T-cell (primary cell): Measurements from ENCODE around the gene VNN1. TPM values are rescaled to one million over a fixed set of nuclear protein-coding genes. Genes with fewer than 3 reads are reported as not detected.
"Not testable (repeated sequence)": the region's sequence is repeated elsewhere in the genome, so short reads cannot be mapped to it uniquely, and the experiment has no call there.

Experiments
- ATAC-seq, 4 experiments: fragments of 200-7000 bp in 3 of 4; fragments of 150-1000 bp in 1 of 4; cut with Tn5 transposase; replicated peaks in 1 of 4; 1 replicate in 3 of 4; 2 replicates in 1 of 4; pipeline ENCODE4 v1.10.0; 2021; ENCODE audit warnings: moderate library complexity in 3 of 4, mild to moderate bottlenecking in 2 of 4, moderate number of reproducible peaks in 1 of 4
- CTCF ChIA-PET, 2 donors: fragments of 300-600 bp; sonication (Branson Sonifier 250); formaldehyde crosslinking; loops; one replicate each; lab custom pipeline; 2022; ENCODE audit warnings: antibody characterized with exemption in 2 of 2; lab: Charles Lee
- POLR2A ChIA-PET, 2 donors: fragments of 300-600 bp; sonication (Branson Sonifier 250); formaldehyde crosslinking; loops; one replicate each; lab custom pipeline; 2022; ENCODE audit warnings: antibody characterized with exemption in 2 of 2; lab: Charles Lee
- DNase-seq, 35 experiments: peaks; one replicate each; pipeline versions ENCODE4 v3.0.0 to v3.0.0-alpha.2; 2013 to 2023
- H3K27ac ChIP-seq: one replicate; pipeline ENCODE4 v1.5.1; 2013; ENCODE audit warnings: low read length
- H3K27me3 ChIP-seq, 2 experiments: replicated peaks in 1 of 2; 1 replicate in 1 of 2; 2 replicates in 1 of 2; pipeline versions ENCODE4 v1.6.1 to v1.7.0; 2013; ENCODE audit warnings: low read length in 1 of 2, mixed read lengths in 1 of 2; ENCODE audit not compliant: control insufficient read depth in 2 of 2, insufficient read depth in 2 of 2; ENCODE audit errors: extremely low read depth in 1 of 2
- H3K36me3 ChIP-seq, 2 donors: 1 replicate in 1 of 2; 2 replicates in 1 of 2; pipeline versions ENCODE4 v1.6.1 to v1.7.0; 2013; ENCODE audit warnings: low read length in 1 of 2; ENCODE audit not compliant: control insufficient read depth in 2 of 2, insufficient read depth in 1 of 2; ENCODE audit errors: extremely low read depth in 1 of 2
- H3K4me1 ChIP-seq, 2 experiments: 1 replicate in 1 of 2; 2 replicates in 1 of 2; pipeline versions ENCODE4 v1.6.1 to v1.7.0; 2013; ENCODE audit warnings: low read length in 2 of 2, mixed read lengths in 1 of 2; ENCODE audit not compliant: insufficient read depth in 2 of 2, control insufficient read depth in 1 of 2; ENCODE audit errors: extremely low read depth in 1 of 2
- H3K4me3 ChIP-seq, 2 donors: 1 replicate in 1 of 2; 2 replicates in 1 of 2; pipeline versions ENCODE4 v1.5.1 to v1.7.0; 2013; ENCODE audit warnings: mild to moderate bottlenecking in 2 of 2, low read length in 1 of 2, moderate library complexity in 1 of 2; ENCODE audit not compliant: control insufficient read depth in 1 of 2; ENCODE audit errors: extremely low read depth in 1 of 2
- H3K9me3 ChIP-seq: 2 replicates; pipeline ENCODE4 v1.7.0; 2013
- H3K27ac Mint-ChIP-seq, 2 donors: one replicate each; pipeline ENCODE4 v1.8.0; 2020 to 2021; ENCODE audit warnings: mild to moderate bottlenecking in 2 of 2, mixed read lengths in 2 of 2
- H3K27me3 Mint-ChIP-seq, 2 donors: one replicate each; pipeline ENCODE4 v1.8.0; 2021 to 2022; ENCODE audit warnings: mixed read lengths in 2 of 2
- H3K36me3 Mint-ChIP-seq: one replicate; pipeline ENCODE4 v1.8.0; 2021; ENCODE audit warnings: mixed read lengths
- H3K4me1 Mint-ChIP-seq, 3 donors: one replicate each; pipeline ENCODE4 v1.8.0; 2020 to 2022; ENCODE audit warnings: mixed read lengths in 3 of 3, mild to moderate bottlenecking in 1 of 3
- H3K4me3 Mint-ChIP-seq, 3 donors: one replicate each; pipeline ENCODE4 v1.8.0; 2020 to 2022; ENCODE audit warnings: mild to moderate bottlenecking in 3 of 3, mixed read lengths in 3 of 3, moderate library complexity in 3 of 3
- H3K9me3 Mint-ChIP-seq, 3 donors: one replicate each; pipeline ENCODE4 v1.8.0; 2020 to 2022; ENCODE audit warnings: mixed read lengths in 3 of 3
- WGBS: methylation state at CpG from one replicate; pipeline ENCODE4 v1.1.5; 2013; ENCODE audit warnings: missing lambda C conversion rate; ENCODE audit not compliant: insufficient coverage; 5-methylcytosine and 5-hydroxymethylcytosine counted together
- total RNA-seq, 35 experiments: library from RNA in 6 of 35; stranded (reverse) in 6 of 35; fragments of 120-200 nt in 1 of 35; gene quantifications; one replicate each; pipeline versions ENCODE4 v1.2.1 to v1.2.4 and lab custom pipeline; 2013 to 2026

The VNN1 gene
- total RNA-seq, 5 donors from 2014 or later (not counting 1 experiment from before 2014, with no cell fraction given), result not detected

GRCh38 chr6:132648356-132648755 lies 65.5 kb downstream of the VNN1 start:
- H3K4me3 ChIP-seq, result no peak overlapping the region
- H3K4me1 ChIP-seq, result no peaks in the 10 kb centered on the region
- ATAC-seq, result peak in 3 of 4 experiments; percentile 55 to 80 (median 75)
- no peaks in the 10 kb centered on the region for H3K9me3 Mint-ChIP-seq
- peak in 4 of 35 experiments; percentile 6 to 27 (median 10) for DNase-seq
- no peaks in the 10 kb centered on the region for H3K36me3 Mint-ChIP-seq
- H3K4me3 Mint-ChIP-seq, result no peak overlapping the region
- no peaks in the 10 kb centered on the region for H3K27me3 ChIP-seq
- WGBS, result no CpG with 5 or more reads among the region's 2 CpGs
- ChIA-PET POLR2A (no interaction called here), CTCF (interaction anchor here in 1 of 2 donors (0.6 to 0.7 kb wide), 2 partner anchors 195 to 1263 kb away, joined by 3 read pairs; no protein-coding TSS in a partner anchor)
- peak overlapping the region in 1 of 2 donors; percentile 42 for H3K27ac Mint-ChIP-seq
- no peaks in the 10 kb centered on the region for H3K9me3 ChIP-seq
- H3K27ac ChIP-seq, result no peak overlapping the region
- H3K36me3 ChIP-seq, result no peaks in the 10 kb centered on the region
- peaks cover 0 to 5% of the 10 kb centered on the region in 2 donors for H3K27me3 Mint-ChIP-seq
- H3K4me1 Mint-ChIP-seq, result peaks cover 0 to 6% (median 4%) of the 10 kb centered on the region in 3 donors

DNA sequence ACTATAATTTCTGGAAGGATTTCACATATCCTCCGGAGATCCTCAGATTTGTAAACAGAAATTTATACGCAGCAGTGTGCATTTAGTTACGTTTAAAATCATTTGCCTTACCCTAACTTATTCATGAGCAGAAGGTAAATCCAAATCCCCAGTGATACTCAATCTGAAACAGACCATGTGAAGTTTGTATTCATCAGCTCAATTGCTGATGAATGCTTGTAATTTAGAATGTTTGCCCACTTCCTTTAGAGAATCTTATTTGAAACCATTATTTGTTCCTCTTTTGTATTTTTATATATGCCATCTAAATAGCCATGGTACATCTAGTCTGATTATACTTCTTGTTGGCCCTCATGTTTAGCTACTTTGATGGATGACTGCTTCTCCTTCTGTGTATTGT lies 70.3 kb downstream of the VNN1 start:
- Mint-ChIP-seq H3K9me3 (no peaks in the 10 kb centered on the region), H3K36me3 (no peaks in the 10 kb centered on the region), H3K4me1 (peaks cover 0 to 5% (median 4%) of the 10 kb centered on the region in 3 donors), H3K27ac (no peak overlapping the region), H3K4me3 (no peak overlapping the region), H3K27me3 (peaks cover 9% of the 10 kb centered on the region in 2 donors)
- DNase-seq (no peak), ATAC-seq (no peak)
- CTCF ChIA-PET, result no interaction called here
- Histone ChIP-seq H3K9me3 (no peaks in the 10 kb centered on the region), H3K36me3 (no peaks in the 10 kb centered on the region), H3K4me1 (no peaks in the 10 kb centered on the region), H3K4me3 (no peak overlapping the region), H3K27ac (no peak overlapping the region), H3K27me3 (no peaks in the 10 kb centered on the region)
- 83% methylated on average over 1 of the region's 3 CpGs for WGBS
- POLR2A ChIA-PET, result no interaction called here

GRCh38 chr6:132637135-132637534 lies 76.7 kb downstream of the VNN1 start:
- H3K4me1 ChIP-seq, H3K36me3 Mint-ChIP-seq, H3K4me3 Mint-ChIP-seq, H3K27me3 ChIP-seq, H3K36me3 ChIP-seq, DNase-seq, H3K27ac Mint-ChIP-seq, POLR2A ChIA-PET, H3K27ac ChIP-seq, H3K4me3 ChIP-seq, H3K4me1 Mint-ChIP-seq, ATAC-seq, H3K9me3 Mint-ChIP-seq, H3K9me3 ChIP-seq: not testable (repeated sequence)
- H3K27me3 Mint-ChIP-seq, result peaks cover 40 to 53% of the 10 kb centered on the region in 2 donors
- no CpG with 5 or more reads among the region's 1 CpG for WGBS
- CTCF ChIA-PET, result interaction anchor here in 1 of 2 donors (0.8 kb wide), 1 partner anchor 29 kb away, joined by 3 read pairs; no protein-coding TSS in a partner anchor

DNA sequence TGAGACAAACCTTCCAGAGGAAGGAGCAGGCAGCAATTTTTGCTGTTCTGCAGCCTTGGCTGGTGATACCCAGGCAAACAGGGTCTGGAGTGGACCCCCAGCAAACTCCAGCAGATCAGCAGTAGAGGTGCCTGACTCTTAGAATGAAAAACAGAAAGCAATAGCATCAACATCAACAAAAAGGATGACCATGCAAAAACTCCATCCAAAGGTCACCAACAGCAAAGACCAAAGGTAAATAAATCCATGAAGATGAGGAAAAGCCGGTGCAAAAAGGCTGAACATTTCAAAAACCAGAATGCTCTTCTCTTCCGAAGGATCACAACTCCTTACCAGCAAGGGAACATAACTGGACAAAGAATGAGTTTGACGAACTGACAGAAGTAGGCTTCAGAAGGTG lies 77.9 kb downstream of the VNN1 start:
- H3K4me1 ChIP-seq, H3K27ac Mint-ChIP-seq, POLR2A ChIA-PET, ATAC-seq, CTCF ChIA-PET, H3K36me3 ChIP-seq, H3K9me3 Mint-ChIP-seq, DNase-seq, H3K4me3 ChIP-seq, H3K36me3 Mint-ChIP-seq, H3K27me3 ChIP-seq, H3K4me1 Mint-ChIP-seq, H3K27ac ChIP-seq, H3K4me3 Mint-ChIP-seq, H3K9me3 ChIP-seq: not testable (repeated sequence)
- H3K27me3 Mint-ChIP-seq, result peaks cover 44 to 55% of the 10 kb centered on the region in 2 donors
- no CpG with 5 or more reads among the region's 3 CpGs for WGBS

GRCh38 chr6:132635288-132635687 lies 78.6 kb downstream of the VNN1 start:
- H3K9me3 ChIP-seq, H3K27ac Mint-ChIP-seq, H3K4me1 Mint-ChIP-seq, DNase-seq, H3K36me3 Mint-ChIP-seq, H3K9me3 Mint-ChIP-seq, H3K4me1 ChIP-seq, CTCF ChIA-PET, ATAC-seq, H3K4me3 ChIP-seq, H3K36me3 ChIP-seq, H3K4me3 Mint-ChIP-seq, POLR2A ChIA-PET, H3K27me3 ChIP-seq, H3K27ac ChIP-seq: not testable (repeated sequence)
- WGBS, result 77% methylated on average over 3 of the region's 3 CpGs
- peaks cover 48 to 53% of the 10 kb centered on the region in 2 donors for H3K27me3 Mint-ChIP-seq

GRCh38 chr6:132634796-132635195 lies 79.1 kb downstream of the VNN1 start:
- H3K4me3 ChIP-seq, result no peak overlapping the region
- no peak overlapping the region for H3K27ac ChIP-seq
- H3K4me1 ChIP-seq, result no peaks in the 10 kb centered on the region
- POLR2A ChIA-PET, result no interaction called here
- H3K4me1 Mint-ChIP-seq, result no peaks in the 10 kb centered on the region
- peaks cover 0 to 8% of the 10 kb centered on the region in 2 experiments for H3K27me3 ChIP-seq
- H3K9me3 ChIP-seq, result no peaks in the 10 kb centered on the region
- no peaks in the 10 kb centered on the region for H3K36me3 Mint-ChIP-seq
- H3K4me3 Mint-ChIP-seq, result no peak overlapping the region
- H3K36me3 ChIP-seq, result no peaks in the 10 kb centered on the region
- no peak for DNase-seq
- peaks cover 0 to 7% (median 0%) of the 10 kb centered on the region in 3 donors for H3K9me3 Mint-ChIP-seq
- 60% methylated on average over 2 of the region's 4 CpGs for WGBS
- no peak for ATAC-seq
- H3K27me3 Mint-ChIP-seq, result peaks cover 48 to 49% of the 10 kb centered on the region in 2 donors
- CTCF ChIA-PET, result interaction anchor here in 1 of 2 donors (0.9 kb wide), 1 partner anchor 10 kb away, joined by 3 read pairs; no protein-coding TSS in a partner anchor
- H3K27ac Mint-ChIP-seq, result no peak overlapping the region
